Psoas muscle (tissue), 8 donors: ENCODE measurements around the gene DMD. TPM values are rescaled to one million over a fixed set of nuclear protein-coding genes. Genes with fewer than 3 reads are reported as not detected.
A peak's percentile ranks its signal among the peaks of the same experiment; 100 is the strongest.

ENCODE experiments used
- ATAC-seq, 4 donors: fragments of 200-7000 bp; cut with Tn5 transposase; one replicate each; pipeline ENCODE4 v1.9.1; 2020; ENCODE audit warnings: moderate library complexity in 3 of 4, mild to moderate bottlenecking in 2 of 4
- DNase-seq, 2 donors: peaks; one replicate each; pipeline ENCODE4 v3.0.0-alpha.2; 2020
- H3K27ac ChIP-seq: fragments of 200-600 bp; one replicate; pipeline ENCODE4 v1.8.0; 2022
- H3K27me3 ChIP-seq, 3 donors: fragments of 200-600 bp in 1 of 3; one replicate each; pipeline versions ENCODE4 v1.6.1 to v1.8.0; 2013 to 2022; ENCODE audit warnings: low read length in 2 of 3, mild to moderate bottlenecking in 2 of 3, moderate library complexity in 1 of 3; ENCODE audit not compliant: insufficient read depth in 3 of 3
- H3K36me3 ChIP-seq, 2 donors: fragments of 200-600 bp in 1 of 2; one replicate each; pipeline versions ENCODE4 v1.6.1 to v1.8.0; 2013 to 2022; ENCODE audit warnings: low read depth in 1 of 2, mild to moderate bottlenecking in 1 of 2, moderate library complexity in 1 of 2; ENCODE audit not compliant: insufficient read depth in 1 of 2
- H3K4me1 ChIP-seq: fragments of 200-600 bp; one replicate; pipeline ENCODE4 v1.8.0; 2022
- H3K4me3 ChIP-seq: fragments of 200-600 bp; one replicate; pipeline ENCODE4 v1.8.0; 2022; ENCODE audit warnings: mild to moderate bottlenecking
- H3K9me3 ChIP-seq: fragments of 200-600 bp; one replicate; pipeline ENCODE4 v1.8.0; 2022
- WGBS, 3 donors: extraction: QIAGEN DNeasy Blood & Tissue Kit; methylation state at CpG; one replicate each; pipeline versions ENCODE4 v1.1.6 to v1.1.7; 2013; 5-methylcytosine and 5-hydroxymethylcytosine counted together
- intact Hi-C, 2 donors: fragments of 100-400 bp; cut with DNase I; formaldehyde crosslinking; loops; one replicate each; pipeline versions ENCODE4 v1.11.0 to v1.14.2; 2022
- polyA plus RNA-seq, 3 donors: library from polyadenylated mRNA; stranded (reverse); fragments of 200-250 nt; gene quantifications; one replicate each; pipeline ENCODE4 v1.2.3, GENCODE V29; 2013
- total RNA-seq, 4 donors: library from RNA; stranded (reverse); fragmentation: NEBNext Ultra II Directional in 2 of 4; extraction: Animal tissue kit (Norgen Biotek cat#: 25700) in 2 of 4; gene quantifications; one replicate each; pipeline versions ENCODE4 v1.2.1 to v1.2.4, GENCODE V29; 2021 to 2023
- TF ChIP-seq, protein P1 (sequence below): fragments of 200-600 bp; IDR thresholded peaks from one replicate; pipeline ENCODE4 v1.8.0; 2022; ENCODE audit warnings: antibody characterized with exemption
- donor health status: healthy with polysubstance abuse.
- donor health status: DM: no; HTN: no; CAD: no; lungs with moderate emphysema.
- donor health status: Bipolar disorder and iron deficiency.
- donor health status: healthy.
- donor health status: DM: yes; HTN: yes; CAD: no.
- donor health status: DM: no; HTN: no; CAD: no.
- donor health status: DM: no; HTN: no; CAD: no.
- donor health status: DM: yes; HTN: yes; CAD: no.

DMD gene
- total and polyA plus RNA-seq, 7 donors = 6.8 to 170 (median 86.5) TPM

DNA sequence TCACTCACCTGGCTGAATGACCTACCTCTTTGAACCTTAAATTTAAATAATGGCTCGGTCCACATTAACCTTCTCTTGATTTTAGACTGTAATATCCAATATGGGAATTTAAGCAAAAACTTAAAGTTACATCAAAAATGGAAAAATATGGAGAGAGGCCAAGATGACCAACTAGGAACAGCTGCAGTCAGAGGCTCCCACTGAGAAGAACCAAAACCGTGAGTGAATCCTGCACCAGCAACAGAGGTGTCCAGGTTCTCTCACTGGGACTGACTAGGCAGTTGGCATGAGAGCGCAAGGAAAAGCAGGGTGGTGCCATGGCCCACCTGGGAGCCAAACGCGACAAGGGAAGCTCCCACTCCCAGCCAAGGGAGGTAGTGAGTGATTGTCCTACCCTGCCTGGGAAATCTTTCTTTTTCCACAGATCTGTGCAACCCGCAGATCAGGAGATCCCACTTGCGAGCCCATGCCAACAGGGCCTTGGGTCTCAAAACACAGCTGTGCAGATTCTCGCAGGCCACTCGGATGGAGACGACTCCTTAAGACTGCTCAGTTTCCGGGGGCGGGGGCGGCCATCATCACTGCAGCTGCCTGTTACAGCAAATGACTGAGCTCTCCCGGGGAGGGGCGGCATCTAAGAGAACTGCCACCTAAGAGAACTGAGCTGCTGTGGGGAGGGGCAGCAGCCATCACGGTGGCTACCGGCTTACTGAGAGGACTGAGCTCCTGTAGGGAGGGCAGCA, 343.4 kb downstream of the DMD start:
- intact Hi-C loops = no loop called here
- H3K4me1 ChIP-seq = peaks cover 6% of the 10 kb centered on the region
- TF ChIP-seq, protein P1, sequence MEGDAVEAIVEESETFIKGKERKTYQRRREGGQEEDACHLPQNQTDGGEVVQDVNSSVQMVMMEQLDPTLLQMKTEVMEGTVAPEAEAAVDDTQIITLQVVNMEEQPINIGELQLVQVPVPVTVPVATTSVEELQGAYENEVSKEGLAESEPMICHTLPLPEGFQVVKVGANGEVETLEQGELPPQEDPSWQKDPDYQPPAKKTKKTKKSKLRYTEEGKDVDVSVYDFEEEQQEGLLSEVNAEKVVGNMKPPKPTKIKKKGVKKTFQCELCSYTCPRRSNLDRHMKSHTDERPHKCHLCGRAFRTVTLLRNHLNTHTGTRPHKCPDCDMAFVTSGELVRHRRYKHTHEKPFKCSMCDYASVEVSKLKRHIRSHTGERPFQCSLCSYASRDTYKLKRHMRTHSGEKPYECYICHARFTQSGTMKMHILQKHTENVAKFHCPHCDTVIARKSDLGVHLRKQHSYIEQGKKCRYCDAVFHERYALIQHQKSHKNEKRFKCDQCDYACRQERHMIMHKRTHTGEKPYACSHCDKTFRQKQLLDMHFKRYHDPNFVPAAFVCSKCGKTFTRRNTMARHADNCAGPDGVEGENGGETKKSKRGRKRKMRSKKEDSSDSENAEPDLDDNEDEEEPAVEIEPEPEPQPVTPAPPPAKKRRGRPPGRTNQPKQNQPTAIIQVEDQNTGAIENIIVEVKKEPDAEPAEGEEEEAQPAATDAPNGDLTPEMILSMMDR = no peak
- no peak overlapping the region for H3K4me3 ChIP-seq
- peak overlapping the region; percentile 66 for H3K27ac ChIP-seq
- WGBS, 3 donors = 63 to 75% (median 66%) methylated on average over 15 to 17 of the region's 17 CpGs
- H3K36me3 ChIP-seq = no peaks in the 10 kb centered on the region
- H3K9me3 ChIP-seq = no peaks in the 10 kb centered on the region
- DNase-seq = peak in 1 of 2 donors; percentile 18
- ATAC-seq = peak; percentile 12 to 22 (median 20)
- no peaks in the 10 kb centered on the region for H3K27me3 ChIP-seq

DNA sequence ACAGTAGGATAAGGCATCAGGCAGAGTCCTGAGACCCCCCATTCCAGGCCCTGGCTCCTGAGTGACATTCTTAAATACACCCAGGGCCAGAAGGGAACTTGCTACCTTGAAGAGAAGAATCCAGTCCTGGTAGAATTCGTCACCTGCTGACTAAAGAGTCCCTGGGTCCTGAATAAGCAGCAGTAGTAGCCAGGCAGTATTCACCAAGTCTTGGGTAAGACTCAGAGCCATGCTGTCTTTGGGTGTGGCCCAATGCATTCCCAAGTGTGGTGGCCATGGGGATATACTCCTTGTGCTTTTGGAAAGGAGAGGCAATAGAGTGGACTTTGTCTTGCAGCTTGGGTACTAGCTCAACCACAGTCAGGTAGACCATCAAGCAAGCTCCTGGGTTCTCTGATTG, 359.1 kb downstream of the DMD start:
- Histone ChIP-seq H3K27ac (peak overlapping the region; percentile 25), H3K27me3 (no peaks in the 10 kb centered on the region), H3K9me3 (no peaks in the 10 kb centered on the region), H3K4me1 (no peaks in the 10 kb centered on the region), H3K4me3 (no peak overlapping the region), H3K36me3 (peaks cover 0 to 3% of the 10 kb centered on the region in 2 donors)
- ATAC-seq = peak; percentile 27 to 78 (median 62)
- intact Hi-C loops = no loop called here
- TF ChIP-seq, protein P1 = no peak
- 50 to 69% (median 53%) methylated on average over 1 of the region's 1 CpG for WGBS, 3 donors
- DNase-seq = no peak

DNA sequence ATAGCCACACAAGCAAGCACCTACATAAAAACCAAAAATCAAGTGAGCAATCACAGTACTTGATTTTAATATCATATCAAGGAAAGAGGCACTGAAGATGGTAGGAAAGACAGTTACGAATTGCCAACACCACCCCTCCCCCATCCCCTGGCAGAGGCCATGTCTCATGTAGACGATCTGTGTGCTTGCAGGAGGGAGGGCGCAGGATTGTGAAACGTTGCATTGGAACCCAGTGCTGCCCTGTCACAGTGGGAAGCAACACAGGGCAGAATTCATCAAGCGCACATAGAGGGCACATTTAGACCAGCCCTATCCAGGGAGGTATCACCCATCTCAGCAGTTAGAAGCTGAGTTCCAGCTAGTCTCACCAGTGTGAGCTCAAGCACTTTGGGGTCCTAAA, 359.8 kb downstream of the DMD start:
- Histone ChIP-seq H3K27ac (peak overlapping the region; percentile 25), H3K27me3 (no peaks in the 10 kb centered on the region), H3K4me3 (no peak overlapping the region), H3K9me3 (no peaks in the 10 kb centered on the region), H3K4me1 (no peaks in the 10 kb centered on the region), H3K36me3 (peaks cover 0 to 3% of the 10 kb centered on the region in 2 donors)
- WGBS, 3 donors = 53 to 64% (median 55%) methylated on average over 4 to 5 of the region's 5 CpGs
- ATAC-seq (peak; percentile 32 to 73 (median 70)), DNase-seq (peak; percentile 11 to 47)
- intact Hi-C loops = no loop called here
- TF ChIP-seq, protein P1 = no peak

DNA sequence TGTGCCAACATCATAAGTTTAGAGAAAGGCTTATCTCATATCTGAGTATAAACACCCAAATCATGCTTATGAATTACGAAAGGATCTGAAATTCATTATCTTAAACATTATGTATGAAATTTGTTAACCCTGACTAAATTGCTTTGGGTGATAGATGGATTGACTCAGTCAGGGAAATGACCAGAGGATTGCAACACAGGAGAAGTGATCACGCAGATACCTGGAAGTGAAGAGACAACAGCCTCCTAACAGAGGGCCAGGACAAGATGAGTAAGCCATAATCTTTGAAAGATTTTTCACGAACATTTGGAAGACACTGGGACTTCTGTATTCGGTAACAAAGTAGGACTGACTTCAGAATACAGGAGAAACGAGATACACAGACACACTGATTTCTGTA, 363.4 kb downstream of the DMD start:
- no peaks in the 10 kb centered on the region for H3K27me3 ChIP-seq
- DNase-seq = no peak
- no peak overlapping the region for H3K4me3 ChIP-seq
- no peaks in the 10 kb centered on the region for H3K9me3 ChIP-seq
- WGBS, 3 donors = 75 to 94% (median 81%) methylated on average over 5 of the region's 5 CpGs
- H3K36me3 ChIP-seq = peaks cover 0 to 3% of the 10 kb centered on the region in 2 donors
- peak overlapping the region; percentile 55 for H3K27ac ChIP-seq
- intact Hi-C loops = no loop called here
- peak in 3 of 4 donors; percentile 32 to 55 (median 40) for ATAC-seq
- TF ChIP-seq, protein P1 = no peak
- H3K4me1 ChIP-seq = no peaks in the 10 kb centered on the region
